ENCODE measurements around the gene HLA-DQB1. TPM values are rescaled to one million over a fixed set of nuclear protein-coding genes. Genes with fewer than 3 reads are reported as not detected.

Gene HLA-DQB1
- total and polyA plus RNA-seq, 2 of the 8 experiments (the other 6 are each of a cell fraction or from before 2014, with no cell fraction given) = 1.2 to 5.2 TPM

GRCh38 chr6:32684246-32684645 is 17.8 kb upstream of the HLA-DQB1 start:
- H3K56ac ChIP-seq (replicated peaks; ENCODE audit: insufficient read length, low read depth, low read length) = no peak overlapping the region
- POLR2A ChIA-PET (ENCODE audit: partially characterized antibody) = no interaction called here

More at GRCh38 chr6:32684246-32684645, 17.8 kb upstream of the HLA-DQB1 start:
- no peak overlapping the region for H3K23ac ChIP-seq (ENCODE audit: insufficient read length)
- H3K14ac ChIP-seq (ENCODE audit: insufficient read length) = no peak overlapping the region
- H3K79me1 ChIP-seq (ENCODE audit: low read depth, low read length) = no peaks in the 10 kb centered on the region
- TF ChIP-seq GABPA (IDR thresholded peaks at IDR 0.05; ENCODE audit: borderline replicate concordance, insufficient read depth, low read length) (no peak), KDM4A (IDR thresholded peaks at IDR 0.05; ENCODE audit: low read depth, low read length, severe bottlenecking) (no peak), ASH2L (IDR thresholded peaks at IDR 0.05; ENCODE audit: low read length) (no peak), BRCA1 (IDR thresholded peaks at IDR 0.05; ENCODE audit: low read depth, low read length) (no peak), HDAC2 (IDR thresholded peaks at IDR 0.05; ENCODE audit: borderline replicate concordance in 1 of 2, low read depth in 2 of 2, low read length in 2 of 2) (no peak), FOSL1 (IDR thresholded peaks at IDR 0.05; ENCODE audit: insufficient read depth, low read depth, low read length) (no peak), ATF3 (IDR thresholded peaks at IDR 0.05; ENCODE audit: insufficient read depth, low read depth, low read length) (no peak), CREB1 (IDR thresholded peaks at IDR 0.05) (no peak)
- no peak overlapping the region for H3K27ac ChIP-seq (ENCODE audit: low read depth, low read length)
- H3K9me3 ChIP-seq (ENCODE audit: insufficient read depth in 2 of 2, low read depth in 1 of 2, low read length in 1 of 2) = no peaks in the 10 kb centered on the region; a peak in 1 of 4 replicates
- H4K5ac ChIP-seq (ENCODE audit: insufficient read length, low read depth, low read length) = no peak overlapping the region
- no peaks in the 10 kb centered on the region for H3K27me3 ChIP-seq (replicated peaks in 1 of 4; ENCODE audit: control insufficient read depth in 3 of 4, extremely low read depth in 1 of 4, insufficient read depth in 3 of 4, low read length in 3 of 4)
- no peak overlapping the region for H2BK20ac ChIP-seq (ENCODE audit: low read length)
- DNase-seq (ENCODE audit: low read depth in 1 of 2, low spot score in 2 of 2) (no peak), FAIRE-seq (no peak)
- H3K36me3 ChIP-seq (ENCODE audit: control insufficient read depth in 2 of 4, insufficient read depth in 4 of 4, low read length in 3 of 4) = no peaks in the 10 kb centered on the region
- no peaks in the 10 kb centered on the region for H3K79me2 ChIP-seq (ENCODE audit: control insufficient read depth in 1 of 2, insufficient read depth in 2 of 2, low read length in 2 of 2)
- H3K18ac ChIP-seq (ENCODE audit: extremely low read depth, low read length) = no peak overlapping the region
- no peak overlapping the region for H2BK15ac ChIP-seq (ENCODE audit: low read length)
- no peak overlapping the region for H3K4me2 ChIP-seq (ENCODE audit: insufficient read depth in 1 of 2, low read depth in 2 of 2, low read length in 2 of 2)
- H2BK120ac ChIP-seq (replicated peaks; ENCODE audit: low read depth, low read length) = no peak overlapping the region
- H3K4me3 ChIP-seq (ENCODE audit: extremely low read depth in 1 of 4, insufficient read depth in 2 of 4, low read depth in 3 of 4, low read length in 4 of 4) = no peak overlapping the region
- H4K91ac ChIP-seq (replicated peaks; ENCODE audit: insufficient read length, low read length) = no peak overlapping the region
- CTCF ChIA-PET (ENCODE audit: partially characterized antibody) = no interaction called here
- H4K8ac ChIP-seq (ENCODE audit: extremely low read depth, insufficient read depth, low read length) = no peak overlapping the region
- no peak overlapping the region for H3K9ac ChIP-seq (replicated peaks in 1 of 4; ENCODE audit: extremely low read depth in 1 of 4, low read depth in 3 of 4, low read length in 3 of 4)
- no peak overlapping the region for H2BK5ac ChIP-seq (ENCODE audit: low read depth, low read length)
- H3K4ac ChIP-seq (replicated peaks; ENCODE audit: insufficient read length, low read depth, low read length) = no peak overlapping the region
- WGBS, 2 experiments (ENCODE audit: extremely low coverage in 1 of 2, insufficient coverage in 1 of 2, insufficient read length in 1 of 2, insufficient replicate concordance in 2 of 2, low coverage in 1 of 2, low lambda C conversion rate in 2 of 2, missing lambda C conversion rate in 1 of 2) = 88% methylated on average over 3 of the region's 3 CpGs; no CpG with 5 or more reads in 1 of the 2 experiments
- H3K23me2 ChIP-seq (ENCODE audit: low read depth, low read length) = no peaks in the 10 kb centered on the region
- no peak overlapping the region for H2AK5ac ChIP-seq (ENCODE audit: low read depth, low read length)
- no peak overlapping the region for H2AFZ ChIP-seq (ENCODE audit: low read length)
- no peaks in the 10 kb centered on the region; a peak in 1 of 7 replicates for H3K4me1 ChIP-seq (replicated peaks in 1 of 4; ENCODE audit: control insufficient read depth in 3 of 4, insufficient read depth in 4 of 4, low read length in 3 of 4)
- H4K20me1 ChIP-seq (replicated peaks in 1 of 2; ENCODE audit: control insufficient read depth in 1 of 2, insufficient read depth in 2 of 2, low read length in 2 of 2) = no peaks in the 10 kb centered on the region
- H2BK12ac ChIP-seq (ENCODE audit: low read depth, low read length) = no peak overlapping the region

All from H1 (cell line).